ENCODE measurements around the gene GOPC.

DNA sequence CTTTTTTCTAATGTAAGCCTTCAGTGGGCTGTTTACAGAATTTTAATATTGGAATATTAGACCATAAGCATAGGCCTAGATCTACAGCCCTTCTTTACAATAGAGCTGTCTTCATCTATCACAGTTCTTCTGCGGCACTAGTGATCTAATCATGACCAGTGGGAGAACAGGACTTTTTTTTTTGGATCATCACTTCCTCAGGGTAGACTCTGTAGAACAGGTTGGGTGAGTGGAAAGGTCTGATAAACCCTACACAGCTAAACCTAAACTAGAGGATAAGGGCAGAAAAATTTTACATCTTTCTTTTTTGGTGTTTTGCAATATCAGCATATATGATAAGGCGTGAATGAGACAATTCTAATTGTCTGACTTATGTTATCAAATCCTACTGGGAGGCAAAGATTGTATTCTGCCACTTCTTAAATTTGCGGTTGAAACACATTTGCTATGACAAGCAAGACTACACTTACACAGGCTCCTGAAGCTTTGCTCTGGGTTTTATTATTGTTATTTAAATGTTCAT is 52.2 kb downstream of the GOPC start:
- no peak for TF ChIP-seq POLR2A (IDR thresholded peaks at IDR 0.05; ENCODE audit: low read length)
- no peak for TF ChIP-seq GATA1 (IDR thresholded peaks at IDR 0.05; ENCODE audit: low read depth, low read length)

Measured in erythroblast (primary cell).